Endothelial cell of umbilical vein (primary cell): Measurements from ENCODE around the gene RAPH1. TPM values are rescaled to one million over a fixed set of nuclear protein-coding genes. Genes with fewer than 3 reads are reported as not detected.

Experiments
- BruUV-seq: library from RNA; stranded (reverse); fragments of 400-500 nt; replicated peaks from 2 replicates; lab custom pipeline; 2021; lab: Mats Ljungman, UMichigan
- CTCF ChIA-PET: fragments of 300-600, 350-600 bp; sonication (Branson Sonifier 250); formaldehyde crosslinking; loops from one replicate; lab custom pipeline; 2021; ENCODE audit warnings: antibody characterized with exemption, inconsistent platforms; lab: Charles Lee
- POLR2A ChIA-PET: fragments of 300-600, 350-600 bp; sonication (Branson Sonifier 250); formaldehyde crosslinking; loops from one replicate; lab custom pipeline; 2021; ENCODE audit warnings: antibody characterized with exemption, inconsistent platforms; lab: Charles Lee
- DNase-seq: peaks from one replicate; pipeline ENCODE4 v3.0.0-alpha.2; 2011; ENCODE audit warnings: low read depth, low spot score
- FAIRE-seq: peaks from 2 replicates; lab custom pipeline; 2011; peaks lifted over from hg19 to GRCh38; lab: Jason Lieb, UNC
- H2AFZ ChIP-seq: 2 replicates; pipeline ENCODE4 v1.6.0; 2012; ENCODE audit warnings: low read depth, low read length, control low read depth, inconsistent platforms
- H3K27ac ChIP-seq: 2 replicates; pipeline ENCODE4 v1.5.1; 2011; ENCODE audit warnings: low read depth, mild to moderate bottlenecking, control low read depth, low read length, moderate library complexity; ENCODE audit not compliant: insufficient read depth
- H3K27me3 ChIP-seq, 2 experiments: 2 replicates each; pipeline versions ENCODE4 v1.6.0 to v1.6.1; 2011; ENCODE audit warnings: low read length in 2 of 2, mixed read lengths in 1 of 2; ENCODE audit not compliant: control insufficient read depth in 2 of 2, insufficient read depth in 2 of 2
- H3K36me3 ChIP-seq, 2 experiments: 2 replicates in 1 of 2; 3 replicates in 1 of 2; pipeline ENCODE4 v1.5.1; 2011; ENCODE audit warnings: low read length in 2 of 2, mild to moderate bottlenecking in 1 of 2, moderate library complexity in 1 of 2; ENCODE audit not compliant: control insufficient read depth in 2 of 2, insufficient read depth in 2 of 2; ENCODE audit errors: extremely low read depth in 1 of 2
- H3K4me1 ChIP-seq: 3 replicates; pipeline ENCODE4 v1.5.1; 2011; ENCODE audit warnings: mild to moderate bottlenecking, low read length; ENCODE audit not compliant: control insufficient read depth, insufficient read depth; ENCODE audit errors: extremely low read depth
- H3K4me2 ChIP-seq: 2 replicates; pipeline ENCODE4 v1.6.1; 2011; ENCODE audit warnings: low read length, control low read depth, mixed read lengths; ENCODE audit not compliant: insufficient read depth
- H3K4me3 ChIP-seq, 3 experiments: fragments of 200-600 bp in 1 of 3; sonication (generic), shearing (Covaris generic) in 1 of 3; replicated peaks in 1 of 3; 2 replicates each; pipeline ENCODE4 v1.5.1; 2011 to 2016; ENCODE audit warnings: control low read depth in 3 of 3, low read length in 3 of 3, mild to moderate bottlenecking in 2 of 3, inconsistent platforms in 1 of 3, low read depth in 1 of 3, moderate library complexity in 1 of 3; ENCODE audit not compliant: insufficient read depth in 1 of 3
- H3K79me2 ChIP-seq: 2 replicates; pipeline ENCODE4 v1.6.0; 2012; ENCODE audit warnings: low read length, inconsistent platforms; ENCODE audit not compliant: control insufficient read depth, insufficient read depth
- H3K9ac ChIP-seq: replicated peaks from 2 replicates; pipeline ENCODE3; 2011; ENCODE audit warnings: low read length, control low read depth; ENCODE audit not compliant: insufficient read depth; ENCODE audit errors: extremely low read depth
- H3K9me1 ChIP-seq: replicated peaks from 3 replicates; pipeline ENCODE4 v1.6.0; 2011; ENCODE audit warnings: mild to moderate bottlenecking, low read length; ENCODE audit not compliant: control insufficient read depth, insufficient read depth; ENCODE audit errors: extremely low read depth
- H3K9me3 ChIP-seq: replicated peaks from 2 replicates; pipeline ENCODE4 v1.5.1; 2012; ENCODE audit warnings: low read length, inconsistent platforms; ENCODE audit not compliant: control insufficient read depth, insufficient read depth
- H4K20me1 ChIP-seq: replicated peaks from 2 replicates; pipeline ENCODE3; 2011; ENCODE audit warnings: mild to moderate bottlenecking, low read length; ENCODE audit not compliant: control insufficient read depth, insufficient read depth; ENCODE audit errors: extremely low read depth
- CTCF ChIP-seq, 2 donors: IDR thresholded peaks; 1 replicate in 1 of 2; 2 replicates in 1 of 2; pipeline ENCODE4 v1.5.1; 2011; ENCODE audit warnings: low read length in 2 of 2, mild to moderate bottlenecking in 2 of 2, moderate library complexity in 2 of 2, control low read depth in 1 of 2, inconsistent platforms in 1 of 2, low read depth in 1 of 2; ENCODE audit not compliant: insufficient read depth in 1 of 2; ENCODE audit errors: extremely low read depth in 1 of 2
- EZH2 ChIP-seq: IDR thresholded peaks from 2 replicates; pipeline ENCODE4 v1.6.1; 2012; ENCODE audit warnings: borderline replicate concordance, low read depth, mild to moderate bottlenecking, moderate library complexity, low read length, inconsistent platforms; ENCODE audit not compliant: severe bottlenecking
- FOS ChIP-seq: IDR thresholded peaks from 2 replicates; pipeline ENCODE4 v1.6.1; 2011; ENCODE audit warnings: mild to moderate bottlenecking, low read length, moderate library complexity, borderline replicate concordance; ENCODE audit not compliant: insufficient read depth
- GATA2 ChIP-seq: IDR thresholded peaks from 2 replicates; pipeline ENCODE4 v1.7.0; 2011; ENCODE audit warnings: low read depth, mild to moderate bottlenecking, moderate library complexity, mixed read lengths, low read length; ENCODE audit not compliant: insufficient read length, insufficient read depth
- JUN ChIP-seq: IDR thresholded peaks from 2 replicates; pipeline ENCODE4 v1.6.1; 2011; ENCODE audit warnings: borderline replicate concordance, low read depth; ENCODE audit not compliant: insufficient read length, insufficient read depth
- MAX ChIP-seq: IDR thresholded peaks from 2 replicates; pipeline ENCODE4 v1.6.1; 2011; ENCODE audit not compliant: insufficient read depth, insufficient read length
- MYC ChIP-seq: IDR thresholded peaks from one replicate; pipeline ENCODE4 v1.6.1; 2011; ENCODE audit warnings: mild to moderate bottlenecking, low read depth, low read length
- POLR2A ChIP-seq: IDR thresholded peaks from 2 replicates; pipeline ENCODE4 v1.6.1; 2012; ENCODE audit warnings: low read depth, mild to moderate bottlenecking, control low read depth, low read length
- POLR2AphosphoS5 ChIP-seq: IDR thresholded peaks from 2 replicates; pipeline ENCODE4 v1.6.1; 2012; ENCODE audit warnings: low read depth, mild to moderate bottlenecking, control low read depth, low read length, moderate library complexity; ENCODE audit not compliant: insufficient read depth
- dilution Hi-C: fragments of 300-500 bp; cut with MboI; formaldehyde crosslinking; loops from one replicate; pipeline ENCODE4 v1.15.0; 2019; ENCODE audit warnings: low sequenced_read_pairs; ENCODE audit not compliant: extremely low pct_ligation_motif_present
- intact Hi-C: fragments of 100-400 bp; cut with micrococcal nuclease; formaldehyde crosslinking; loops from one replicate; pipeline ENCODE4 v1.10.0; 2022
- polyA plus RNA-seq, 4 experiments: library from polyadenylated mRNA; depleted of rRNA in 3 of 4; stranded (reverse) in 3 of 4; unstranded in 1 of 4; fragments of >200 nt; gene quantifications; 2 replicates each; pipeline versions ENCODE4 v1.2.1 to v1.2.3, GENCODE V29; 2011 to 2012; ENCODE audit warnings: missing spikeins in 1 of 4
- total RNA-seq: library from RNA; stranded (reverse); gene quantifications from 2 replicates; pipeline ENCODE4 v1.2.3, GENCODE V29; 2021

The RAPH1 gene
- total and polyA plus RNA-seq, 2 donors (not counting 3 experiments of a cell fraction or from before 2014, with no cell fraction given), result 5.1 to 59.5 TPM

GRCh38 chr2:203544402-203544801 is 9.3 kb upstream of the RAPH1 start:
- H3K79me2 ChIP-seq, result no peaks in the 10 kb centered on the region
- intact Hi-C loops (no loop called here), dilution Hi-C loops (no loop called here)
- no peak overlapping the region for H3K9ac ChIP-seq
- no peak overlapping the region for H3K4me2 ChIP-seq
- no peak overlapping the region for H3K27ac ChIP-seq
- H3K4me3 ChIP-seq, result no peak overlapping the region
- no peak for DNase-seq
- FAIRE-seq, result no peak
- no peaks in the 10 kb centered on the region for H3K9me1 ChIP-seq
- H3K4me1 ChIP-seq, result no peaks in the 10 kb centered on the region
- no peak for TF ChIP-seq JUN
- TF ChIP-seq POLR2A, result no peak
- no peak for TF ChIP-seq CTCF (IDR thresholded peaks at IDR 0.05; ENCODE audit: extremely low read depth in 1 of 2, insufficient read depth in 1 of 2, low read depth in 1 of 2, low read length in 2 of 2)
- TF ChIP-seq MAX, result no peak
- TF ChIP-seq FOS, result no peak
- no peak for TF ChIP-seq EZH2
- no peak for TF ChIP-seq POLR2AphosphoS5
- no peak for TF ChIP-seq GATA2
- TF ChIP-seq MYC, result no peak
- POLR2A ChIA-PET, result no interaction called here
- no peaks in the 10 kb centered on the region for H3K9me3 ChIP-seq
- H3K36me3 ChIP-seq, result no peaks in the 10 kb centered on the region
- no TSS peak for BruUV-seq
- CTCF ChIA-PET, result interaction anchor here (1.2 kb wide), 1 partner anchor 271 kb away, joined by 4 read pairs; no protein-coding TSS in a partner anchor
- no peaks in the 10 kb centered on the region for H4K20me1 ChIP-seq
- H2AFZ ChIP-seq, result no peak overlapping the region
- no peaks in the 10 kb centered on the region for H3K27me3 ChIP-seq
